GM12892 (cell line): Measurements from ENCODE around the gene GPR146.

Source experiments
- POLR2A ChIP-seq: IDR thresholded peaks from 2 replicates; pipeline ENCODE4 v1.6.1; 2011; ENCODE audit warnings: low read depth, low read length, control low read depth
- POLR2AphosphoS5 ChIP-seq: IDR thresholded peaks from 2 replicates; pipeline ENCODE4 v1.6.1; 2011; ENCODE audit warnings: low read depth, low read length, control low read depth
- TAF1 ChIP-seq: IDR thresholded peaks from 2 replicates; pipeline ENCODE4 v1.6.1; 2011; ENCODE audit warnings: low read depth, mild to moderate bottlenecking, control low read depth, low read length, borderline replicate concordance

DNA sequence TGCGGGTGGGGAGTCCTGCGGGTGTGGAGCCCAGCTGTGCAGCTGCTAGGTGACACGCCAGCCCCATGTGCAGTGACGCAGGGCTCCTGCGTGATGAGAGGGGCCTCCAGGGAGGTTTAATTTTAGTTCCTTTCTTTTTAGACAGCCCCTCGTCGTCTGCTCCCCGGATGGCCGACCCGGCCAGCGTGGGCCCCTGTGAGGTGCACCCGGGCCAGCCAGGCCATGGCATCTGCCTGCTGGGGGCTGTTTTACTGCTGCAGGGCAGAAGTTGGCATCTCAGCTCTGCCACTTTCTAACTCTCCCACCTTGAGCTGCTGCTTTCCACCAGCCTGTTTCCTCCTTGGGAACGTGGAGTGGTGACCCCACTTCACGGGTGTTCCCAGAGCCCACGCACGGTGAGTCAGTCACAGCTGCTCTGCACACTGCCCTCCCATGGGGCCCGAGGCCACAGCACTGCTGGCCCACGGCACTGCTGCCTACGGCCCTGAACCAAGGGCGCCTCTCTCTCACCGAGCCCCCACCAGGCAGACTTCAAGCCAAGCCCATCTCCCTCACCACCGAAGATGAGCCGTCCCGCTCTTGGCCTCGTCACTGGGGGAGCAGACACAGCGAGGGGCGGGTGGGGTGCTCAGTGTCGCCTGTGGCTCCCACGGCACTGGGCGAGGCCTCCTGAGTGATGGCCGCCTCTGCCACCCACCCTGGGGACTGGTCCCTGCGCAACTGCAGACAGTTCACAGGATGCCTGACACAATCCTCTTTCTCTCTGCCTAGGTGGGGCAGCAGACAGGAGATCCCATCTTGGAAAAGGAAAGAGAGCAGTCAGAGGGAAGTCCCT lies 40.1 kb upstream of the GPR146 start:
- TF ChIP-seq TAF1 (no peak), POLR2A (no peak), POLR2AphosphoS5 (no peak)
